Measurements from ENCODE around the gene PLEKHG4B. TPM values are rescaled to one million over a fixed set of nuclear protein-coding genes. Genes with fewer than 3 reads are reported as not detected.

Gene PLEKHG4B
- total and polyA plus RNA-seq, 2 of the 8 experiments (the other 6 are each of a cell fraction or from before 2014, with no cell fraction given), result 31.1 to 43.6 TPM

DNA sequence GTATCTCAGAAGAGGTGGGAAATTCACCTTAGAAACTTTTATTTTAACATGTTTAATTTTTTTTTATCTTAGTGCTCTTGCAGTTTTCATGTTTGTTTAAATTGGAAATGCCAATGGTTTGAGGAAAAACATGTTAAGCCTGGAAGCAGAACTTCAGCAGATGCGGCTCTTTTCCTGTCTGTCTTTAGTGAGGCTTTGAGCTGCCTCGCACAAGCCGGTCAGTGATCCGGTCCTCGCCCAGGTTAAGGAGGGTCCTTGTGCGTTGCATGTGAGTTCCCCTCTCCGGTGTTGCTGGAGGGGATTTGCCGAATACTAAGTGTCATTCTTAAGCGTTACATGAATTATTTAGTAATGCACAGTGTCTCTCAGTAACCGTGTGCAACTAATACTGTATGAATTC, 9.4 kb upstream of the PLEKHG4B start:
- peak overlapping the region; percentile 21 for H2BK120ac ChIP-seq (replicated peaks; ENCODE audit: low read depth, low read length)
- peak overlapping the region in 3 of 4 experiments; percentile 27 to 41 (median 29); a peak in 3 of 8 replicates for H3K4me3 ChIP-seq (ENCODE audit: extremely low read depth in 1 of 4, insufficient read depth in 2 of 4, low read depth in 3 of 4, low read length in 4 of 4)
- H3K9me3 ChIP-seq (ENCODE audit: insufficient read depth in 2 of 2, low read depth in 1 of 2, low read length in 1 of 2), result no peaks in the 10 kb centered on the region
- H4K5ac ChIP-seq (ENCODE audit: insufficient read length, low read depth, low read length), result peak overlapping the region; percentile 67
- no peak overlapping the region for H2AFZ ChIP-seq (ENCODE audit: low read length)
- H2BK15ac ChIP-seq (ENCODE audit: low read length), result no peak overlapping the region
- no peak overlapping the region for H3K4ac ChIP-seq (replicated peaks; ENCODE audit: insufficient read length, low read depth, low read length)
- peak overlapping the region; percentile 42 to 64 for H3K4me2 ChIP-seq (ENCODE audit: insufficient read depth in 1 of 2, low read depth in 2 of 2, low read length in 2 of 2)
- no peaks in the 10 kb centered on the region for H3K23me2 ChIP-seq (ENCODE audit: low read depth, low read length)
- peak overlapping the region; percentile 87 for H3K18ac ChIP-seq (ENCODE audit: extremely low read depth, low read length)
- DNase-seq (ENCODE audit: low read depth in 1 of 2, low spot score in 2 of 2) (no peak), FAIRE-seq (no peak)
- H3K27me3 ChIP-seq (replicated peaks in 1 of 4; ENCODE audit: control insufficient read depth in 3 of 4, extremely low read depth in 1 of 4, insufficient read depth in 3 of 4, low read length in 3 of 4), result no peaks in the 10 kb centered on the region; a peak in 1 of 7 replicates
- H3K23ac ChIP-seq (ENCODE audit: insufficient read length), result no peak overlapping the region
- peaks cover 0 to 2% of the 10 kb centered on the region in 2 experiments for H4K20me1 ChIP-seq (replicated peaks in 1 of 2; ENCODE audit: control insufficient read depth in 1 of 2, insufficient read depth in 2 of 2, low read length in 2 of 2)
- H2BK5ac ChIP-seq (ENCODE audit: low read depth, low read length), result peak overlapping the region; percentile 87
- no peak for TF ChIP-seq TAF1 (IDR thresholded peaks at IDR 0.05; ENCODE audit: low read depth, low read length)
- no peak for TF ChIP-seq KDM5A (IDR thresholded peaks at IDR 0.05; ENCODE audit: low read length)
- TF ChIP-seq E2F6 (IDR thresholded peaks at IDR 0.05), result peak; percentile 74; the same call in 1 of the 2 replicates
- TF ChIP-seq ASH2L (IDR thresholded peaks at IDR 0.05; ENCODE audit: low read length), result peak; percentile 27
- peak; percentile 84 for TF ChIP-seq MAX (IDR thresholded peaks at IDR 0.05)
- H3K4me1 ChIP-seq (replicated peaks in 1 of 4; ENCODE audit: control insufficient read depth in 3 of 4, insufficient read depth in 4 of 4, low read length in 3 of 4), result peaks cover 3 to 29% (median 19%) of the 10 kb centered on the region in 4 experiments
- peaks cover 2% of the 10 kb centered on the region; the same call in 1 of the 2 replicates for H3K79me1 ChIP-seq (ENCODE audit: low read depth, low read length)
- CTCF ChIA-PET (ENCODE audit: partially characterized antibody), result no interaction called here
- no peak overlapping the region for H4K8ac ChIP-seq (ENCODE audit: extremely low read depth, insufficient read depth, low read length)
- no peak overlapping the region for H3K14ac ChIP-seq (ENCODE audit: insufficient read length)
- no peak overlapping the region; the same call in 1 of the 2 replicates for H3K27ac ChIP-seq (ENCODE audit: low read depth, low read length)
- peak overlapping the region; percentile 92 for H4K91ac ChIP-seq (replicated peaks; ENCODE audit: insufficient read length, low read length)
- no peak overlapping the region for H3K56ac ChIP-seq (replicated peaks; ENCODE audit: insufficient read length, low read depth, low read length)
- H3K9ac ChIP-seq (replicated peaks in 1 of 4; ENCODE audit: extremely low read depth in 1 of 4, low read depth in 3 of 4, low read length in 3 of 4), result no peak overlapping the region
- no peaks in the 10 kb centered on the region for H3K36me3 ChIP-seq (ENCODE audit: control insufficient read depth in 2 of 4, insufficient read depth in 4 of 4, low read length in 3 of 4)
- 43% methylated on average over 10 of the region's 10 CpGs; no CpG with 5 or more reads in 1 of the 2 experiments for WGBS, 2 experiments (ENCODE audit: extremely low coverage in 1 of 2, insufficient coverage in 1 of 2, insufficient read length in 1 of 2, insufficient replicate concordance in 2 of 2, low coverage in 1 of 2, low lambda C conversion rate in 2 of 2, missing lambda C conversion rate in 1 of 2)
- H2BK12ac ChIP-seq (ENCODE audit: low read depth, low read length), result peak overlapping the region; percentile 92
- POLR2A ChIA-PET (ENCODE audit: partially characterized antibody), result interaction anchor here (0.7 to 5.2 kb wide), 7 partner anchors 8 to 45 kb away, joined by 3 to 65 read pairs (median 4); partner anchors contain the start of gene PLEKHG4B
- H2BK20ac ChIP-seq (ENCODE audit: low read length), result peak overlapping the region; percentile 16; the same call in 1 of the 2 replicates
- no peaks in the 10 kb centered on the region for H3K79me2 ChIP-seq (ENCODE audit: control insufficient read depth in 1 of 2, insufficient read depth in 2 of 2, low read length in 2 of 2)
- peak overlapping the region; percentile 45 for H2AK5ac ChIP-seq (ENCODE audit: low read depth, low read length)
